Neural progenitor cell (in vitro differentiated cells): ENCODE data around the gene NBAS.

ENCODE experiments used
- EZH2 ChIP-seq: fragments of 200-600 bp; sonication (generic); IDR thresholded peaks from 2 replicates; pipeline ENCODE4 v1.6.1; 2017; ENCODE audit warnings: antibody characterized with exemption, mild to moderate bottlenecking, moderate library complexity
- EZH2phosphoT487 ChIP-seq: fragments of 200-600 bp; sonication (generic); IDR thresholded peaks from 2 replicates; pipeline ENCODE4 v1.6.1; 2017; ENCODE audit warnings: antibody characterized with exemption
- TF ChIP-seq, protein P1 (sequence below): fragments of 200-600 bp; sonication (generic); IDR thresholded peaks from 2 replicates; pipeline ENCODE4 v1.5.1; 2017; ENCODE audit warnings: antibody characterized with exemption, mild to moderate bottlenecking

DNA sequence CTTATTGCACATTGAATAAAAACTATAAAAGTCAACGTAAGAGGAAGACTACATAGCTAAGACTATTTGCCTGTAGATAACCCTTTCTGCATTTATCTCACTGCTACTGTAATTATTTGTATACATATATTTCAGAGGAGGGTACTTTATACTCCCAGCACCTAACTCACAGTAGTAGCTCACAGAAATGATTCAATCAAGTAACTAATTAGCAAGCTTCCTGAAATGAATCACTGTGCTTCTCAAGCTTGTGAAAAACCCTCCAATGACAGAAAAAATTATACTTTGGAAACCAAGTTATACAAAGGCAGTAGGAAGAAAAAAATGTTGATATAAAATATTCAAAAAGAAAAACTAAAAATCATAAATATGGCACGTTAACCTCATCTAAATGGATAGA lies 124.9 kb downstream of the NBAS start:
- no peak for TF ChIP-seq EZH2
- TF ChIP-seq, protein P1, sequence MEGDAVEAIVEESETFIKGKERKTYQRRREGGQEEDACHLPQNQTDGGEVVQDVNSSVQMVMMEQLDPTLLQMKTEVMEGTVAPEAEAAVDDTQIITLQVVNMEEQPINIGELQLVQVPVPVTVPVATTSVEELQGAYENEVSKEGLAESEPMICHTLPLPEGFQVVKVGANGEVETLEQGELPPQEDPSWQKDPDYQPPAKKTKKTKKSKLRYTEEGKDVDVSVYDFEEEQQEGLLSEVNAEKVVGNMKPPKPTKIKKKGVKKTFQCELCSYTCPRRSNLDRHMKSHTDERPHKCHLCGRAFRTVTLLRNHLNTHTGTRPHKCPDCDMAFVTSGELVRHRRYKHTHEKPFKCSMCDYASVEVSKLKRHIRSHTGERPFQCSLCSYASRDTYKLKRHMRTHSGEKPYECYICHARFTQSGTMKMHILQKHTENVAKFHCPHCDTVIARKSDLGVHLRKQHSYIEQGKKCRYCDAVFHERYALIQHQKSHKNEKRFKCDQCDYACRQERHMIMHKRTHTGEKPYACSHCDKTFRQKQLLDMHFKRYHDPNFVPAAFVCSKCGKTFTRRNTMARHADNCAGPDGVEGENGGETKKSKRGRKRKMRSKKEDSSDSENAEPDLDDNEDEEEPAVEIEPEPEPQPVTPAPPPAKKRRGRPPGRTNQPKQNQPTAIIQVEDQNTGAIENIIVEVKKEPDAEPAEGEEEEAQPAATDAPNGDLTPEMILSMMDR: no peak
- TF ChIP-seq EZH2phosphoT487: no peak
